ENCODE measurements around the gene RAPGEF4.

The RAPGEF4 gene

DNA sequence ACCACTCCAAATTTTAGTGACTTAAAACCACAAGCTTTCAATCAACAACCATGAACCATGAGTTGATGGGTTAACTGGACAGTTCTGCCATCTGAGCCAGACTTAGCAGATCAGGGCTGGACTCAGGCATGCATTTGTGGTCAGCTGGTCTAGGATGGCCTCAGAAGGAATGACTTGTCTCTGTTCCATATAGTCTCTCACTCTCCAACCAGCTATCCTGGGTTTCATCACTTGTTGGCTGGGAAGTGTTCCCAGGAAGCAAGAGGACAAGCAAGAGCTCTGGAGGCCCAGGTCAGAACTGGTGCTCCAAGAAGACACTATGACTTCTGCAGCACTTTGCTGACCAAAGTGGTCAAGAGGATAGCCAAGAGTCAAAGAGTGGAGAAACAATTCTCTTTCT lies 322.5 kb downstream of the RAPGEF4 start:
- no peak for DNase-seq
- H3K36me3 ChIP-seq, result no peaks in the 10 kb centered on the region
- H3K4me1 ChIP-seq, result no peaks in the 10 kb centered on the region
- TF ChIP-seq CTCF (IDR thresholded peaks at IDR 0.05; ENCODE audit: low read depth, low read length), result no peak
- no peaks in the 10 kb centered on the region for H3K27me3 ChIP-seq
- no peaks in the 10 kb centered on the region for H3K9me3 ChIP-seq
- no peak overlapping the region for H3K4me3 ChIP-seq (ENCODE audit: low read depth, low read length)

GRCh38 chr2:173058673-173059072 lies 323.0 kb downstream of the RAPGEF4 start:
- no peaks in the 10 kb centered on the region for H3K27me3 ChIP-seq

GRCh38 chr2:173059292-173059691 lies 323.6 kb downstream of the RAPGEF4 start:
- Histone ChIP-seq H3K27me3 (no peaks in the 10 kb centered on the region), H3K9me3 (no peaks in the 10 kb centered on the region), H3K4me3 (ENCODE audit: low read depth, low read length) (no peak overlapping the region), H3K36me3 (no peaks in the 10 kb centered on the region), H3K4me1 (no peaks in the 10 kb centered on the region)
- DNase-seq, result no peak
- no peak for TF ChIP-seq CTCF (IDR thresholded peaks at IDR 0.05; ENCODE audit: low read depth, low read length)

More at GRCh38 chr2:173058673-173059072, 323.0 kb downstream of the RAPGEF4 start:
- Histone ChIP-seq H3K36me3 (no peaks in the 10 kb centered on the region), H3K4me1 (no peaks in the 10 kb centered on the region), H3K9me3 (no peaks in the 10 kb centered on the region), H3K4me3 (ENCODE audit: low read depth, low read length) (no peak overlapping the region)
- TF ChIP-seq CTCF (IDR thresholded peaks at IDR 0.05; ENCODE audit: low read depth, low read length), result no peak
- DNase-seq, result no peak

GRCh38 chr2:173059971-173060461 lies 324.4 kb downstream of the RAPGEF4 start:
- DNase-seq, result no peak
- H3K4me1 ChIP-seq, result no peaks in the 10 kb centered on the region
- no peaks in the 10 kb centered on the region for H3K27me3 ChIP-seq
- no peak overlapping the region for H3K4me3 ChIP-seq (ENCODE audit: low read depth, low read length)
- H3K9me3 ChIP-seq, result no peaks in the 10 kb centered on the region
- no peaks in the 10 kb centered on the region for H3K36me3 ChIP-seq
- no peak for TF ChIP-seq CTCF (IDR thresholded peaks at IDR 0.05; ENCODE audit: low read depth, low read length)

- DNase-seq, result no peak
- Histone ChIP-seq H3K9me3 (no peaks in the 10 kb centered on the region), H3K4me1 (no peaks in the 10 kb centered on the region), H3K4me3 (ENCODE audit: low read depth, low read length) (no peak overlapping the region), H3K27me3 (no peaks in the 10 kb centered on the region; the same call in 1 of the 2 replicates), H3K36me3 (no peaks in the 10 kb centered on the region)
- no peak for TF ChIP-seq CTCF (IDR thresholded peaks at IDR 0.05; ENCODE audit: low read depth, low read length)
Measured at GRCh38 chr2:173062801-173063200, 327.2 kb downstream of the RAPGEF4 start.

GRCh38 chr2:173064151-173064805 lies 328.6 kb downstream of the RAPGEF4 start:
- Histone ChIP-seq H3K9me3 (no peaks in the 10 kb centered on the region), H3K36me3 (no peaks in the 10 kb centered on the region), H3K4me3 (ENCODE audit: low read depth, low read length) (no peak overlapping the region), H3K4me1 (no peaks in the 10 kb centered on the region), H3K27me3 (no peaks in the 10 kb centered on the region; the same call in 1 of the 2 replicates)
- no peak for DNase-seq
- no peak for TF ChIP-seq CTCF (IDR thresholded peaks at IDR 0.05; ENCODE audit: low read depth, low read length)

Measured in BE2C (cell line).